ENCODE data around the gene RPS15A.
"Not testable (repeated sequence)": the region's sequence is repeated elsewhere in the genome, so short reads cannot be mapped to it uniquely, and the experiment has no call there.

Gene RPS15A

GRCh38 chr16:18742870-18743269 lies 47.3 kb downstream of the RPS15A start:
- DNase-seq (ENCODE audit: low read depth) = not testable (repeated sequence)

DNA sequence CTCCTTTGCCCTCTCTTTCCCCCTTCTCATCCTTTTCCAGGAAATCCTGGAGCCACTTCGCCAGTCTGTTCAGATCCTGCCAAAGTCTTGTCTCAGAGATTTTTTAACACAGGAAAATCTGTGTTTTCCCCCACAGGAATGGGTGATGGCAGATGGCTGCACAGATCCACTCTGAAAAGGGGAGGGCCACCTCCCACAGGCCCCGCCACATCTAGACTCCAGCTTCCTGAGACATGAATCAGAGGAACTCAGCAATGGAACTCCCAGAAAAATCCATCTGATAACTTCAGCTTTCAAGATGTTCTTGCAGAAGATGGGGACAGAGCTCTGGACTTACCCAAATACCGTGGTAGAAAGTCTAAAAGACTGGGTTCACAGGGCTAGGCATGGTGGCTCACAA lies 50.1 kb downstream of the RPS15A start:
- not testable (repeated sequence) for DNase-seq (ENCODE audit: low read depth)

GRCh38 chr16:18738768-18739167 lies 51.4 kb downstream of the RPS15A start:
- DNase-seq (ENCODE audit: low read depth) = not testable (repeated sequence)

DNA sequence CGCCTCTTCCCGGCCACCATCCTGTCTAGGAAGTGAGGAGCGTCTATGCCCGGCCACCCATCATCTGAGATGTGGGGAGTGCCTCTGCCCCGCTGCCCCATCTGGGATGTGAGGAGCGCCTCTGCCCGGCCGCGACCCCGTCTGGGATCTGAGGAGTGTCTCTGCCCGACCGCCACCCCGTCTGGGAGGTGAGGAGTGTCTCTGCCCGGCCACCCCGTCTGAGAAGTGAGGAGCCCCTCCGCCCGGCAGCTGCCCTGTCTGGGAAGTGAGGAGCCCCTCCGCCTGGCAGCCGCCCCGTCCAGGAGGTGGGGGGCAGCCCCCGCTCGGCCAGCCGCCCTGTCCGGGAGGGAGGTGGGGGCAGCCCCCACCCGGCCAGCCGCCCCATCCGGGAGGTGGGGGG lies 55.9 kb downstream of the RPS15A start:
- not testable (repeated sequence) for DNase-seq (ENCODE audit: low read depth)

All from activated T-cell treated with anti-CD3 and anti-CD28 coated beads for 24 hours (primary cell).